ENCODE measurements around the gene UNC79.

UNC79 gene

DNA sequence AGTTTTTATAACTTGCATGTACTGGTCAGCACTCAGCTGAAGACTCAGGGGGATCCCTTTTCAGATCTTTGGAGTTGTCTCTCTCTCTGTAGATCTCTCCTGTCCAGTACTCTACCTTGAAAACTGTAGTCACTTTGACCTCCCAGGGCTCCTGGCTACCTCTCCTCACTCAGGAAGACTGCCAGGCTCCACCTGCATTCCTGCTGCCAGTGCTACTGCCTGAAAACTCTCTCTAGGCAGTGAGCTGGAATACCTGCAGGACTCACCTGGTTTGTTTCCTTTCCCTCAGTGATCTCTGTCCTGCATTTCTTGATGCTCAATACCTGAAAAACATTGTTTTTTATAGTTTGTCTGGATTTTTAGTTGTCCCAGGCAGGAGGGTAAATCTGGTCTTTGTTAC is 270.2 kb downstream of the UNC79 start:
- in situ Hi-C loops (cut with HindIII; ENCODE audit: low pct_ligation_motif_present, low sequenced_read_pairs), result no loop called here
- no peak overlapping the region for H3K4me3 ChIP-seq (ENCODE audit: low read depth, low read length)
- no peak for DNase-seq
- TF ChIP-seq, protein P1, sequence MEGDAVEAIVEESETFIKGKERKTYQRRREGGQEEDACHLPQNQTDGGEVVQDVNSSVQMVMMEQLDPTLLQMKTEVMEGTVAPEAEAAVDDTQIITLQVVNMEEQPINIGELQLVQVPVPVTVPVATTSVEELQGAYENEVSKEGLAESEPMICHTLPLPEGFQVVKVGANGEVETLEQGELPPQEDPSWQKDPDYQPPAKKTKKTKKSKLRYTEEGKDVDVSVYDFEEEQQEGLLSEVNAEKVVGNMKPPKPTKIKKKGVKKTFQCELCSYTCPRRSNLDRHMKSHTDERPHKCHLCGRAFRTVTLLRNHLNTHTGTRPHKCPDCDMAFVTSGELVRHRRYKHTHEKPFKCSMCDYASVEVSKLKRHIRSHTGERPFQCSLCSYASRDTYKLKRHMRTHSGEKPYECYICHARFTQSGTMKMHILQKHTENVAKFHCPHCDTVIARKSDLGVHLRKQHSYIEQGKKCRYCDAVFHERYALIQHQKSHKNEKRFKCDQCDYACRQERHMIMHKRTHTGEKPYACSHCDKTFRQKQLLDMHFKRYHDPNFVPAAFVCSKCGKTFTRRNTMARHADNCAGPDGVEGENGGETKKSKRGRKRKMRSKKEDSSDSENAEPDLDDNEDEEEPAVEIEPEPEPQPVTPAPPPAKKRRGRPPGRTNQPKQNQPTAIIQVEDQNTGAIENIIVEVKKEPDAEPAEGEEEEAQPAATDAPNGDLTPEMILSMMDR (IDR thresholded peaks at IDR 0.05; ENCODE audit: low read depth, low read length, missing control alignments), result no peak
- H3K36me3 ChIP-seq (replicated peaks), result no peaks in the 10 kb centered on the region
- no peaks in the 10 kb centered on the region for H3K27me3 ChIP-seq (replicated peaks)
- no peak overlapping the region for H3K27ac ChIP-seq

DNA sequence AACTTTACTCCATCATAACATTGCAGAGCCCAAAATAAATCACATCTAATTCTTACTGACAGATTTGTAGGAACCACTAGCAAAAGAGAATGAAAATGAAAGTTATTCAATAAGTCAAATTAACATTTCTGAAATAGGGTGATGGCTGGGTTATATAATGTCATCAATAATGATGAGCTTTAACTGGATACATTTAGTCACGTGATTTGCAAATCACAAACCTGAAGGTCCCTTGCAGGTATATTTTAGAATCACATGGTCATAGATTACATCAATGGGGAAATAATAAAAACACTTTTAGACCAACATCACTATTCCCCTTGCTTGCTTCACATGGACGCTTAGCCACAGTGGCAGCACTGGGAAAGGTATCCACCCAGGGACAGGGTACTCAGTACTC is 270.8 kb downstream of the UNC79 start:
- DNase-seq, result no peak
- Histone ChIP-seq H3K27ac (no peak overlapping the region), H3K36me3 (replicated peaks) (no peaks in the 10 kb centered on the region), H3K27me3 (replicated peaks) (no peaks in the 10 kb centered on the region), H3K4me3 (ENCODE audit: low read depth, low read length) (no peak overlapping the region)
- in situ Hi-C loops (cut with HindIII; ENCODE audit: low pct_ligation_motif_present, low sequenced_read_pairs), result no loop called here
- TF ChIP-seq, protein P1 (IDR thresholded peaks at IDR 0.05; ENCODE audit: low read depth, low read length, missing control alignments), result no peak

DNA sequence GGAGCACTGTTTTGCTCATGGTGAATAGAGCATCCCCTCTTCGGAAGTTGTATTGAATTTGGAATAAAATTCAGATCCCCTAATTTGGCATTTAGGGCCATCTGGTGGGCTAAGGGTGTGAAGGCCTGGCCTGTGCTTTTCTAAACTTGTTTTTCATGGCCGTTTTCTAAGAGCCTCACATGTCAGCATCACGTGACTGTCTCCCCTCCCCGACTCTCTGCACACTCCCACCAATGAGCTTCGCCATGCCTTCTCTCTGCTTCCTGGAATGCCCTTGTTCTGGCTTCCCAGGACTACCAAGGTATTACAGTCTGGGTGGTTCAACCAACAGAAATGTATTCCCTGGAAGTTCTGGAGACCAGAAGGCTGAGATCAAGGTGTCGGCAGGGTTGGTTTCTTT is 272.2 kb downstream of the UNC79 start:
- in situ Hi-C loops (cut with HindIII; ENCODE audit: low pct_ligation_motif_present, low sequenced_read_pairs), result no loop called here
- TF ChIP-seq, protein P1 (IDR thresholded peaks at IDR 0.05; ENCODE audit: low read depth, low read length, missing control alignments), result no peak
- no peak for DNase-seq
- Histone ChIP-seq H3K36me3 (replicated peaks) (no peaks in the 10 kb centered on the region), H3K4me3 (ENCODE audit: low read depth, low read length) (no peak overlapping the region), H3K27ac (no peak overlapping the region), H3K27me3 (replicated peaks) (no peaks in the 10 kb centered on the region)

DNA sequence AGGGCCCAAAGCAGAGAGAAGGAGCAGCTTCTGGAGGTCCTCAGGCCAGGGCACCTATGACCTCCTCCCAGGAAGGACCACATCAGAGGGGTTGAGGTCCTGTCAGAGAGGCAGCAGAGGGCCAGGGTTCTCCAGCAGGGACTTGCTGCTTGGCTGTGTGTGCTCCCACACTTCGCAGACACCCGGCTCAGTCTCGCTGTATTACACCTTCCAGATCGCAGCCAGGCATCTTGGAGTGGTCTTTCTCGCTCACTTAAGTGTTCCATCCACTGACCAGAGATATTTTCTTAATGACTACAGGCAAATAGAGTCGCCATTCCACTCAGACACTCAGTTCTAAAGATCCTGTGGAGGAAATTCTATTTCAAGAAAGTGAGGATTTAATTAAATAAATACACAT is 273.2 kb downstream of the UNC79 start:
- DNase-seq, result no peak
- TF ChIP-seq, protein P1 (IDR thresholded peaks at IDR 0.05; ENCODE audit: low read depth, low read length, missing control alignments), result no peak
- Histone ChIP-seq H3K27ac (no peak overlapping the region), H3K36me3 (replicated peaks) (no peaks in the 10 kb centered on the region), H3K4me3 (ENCODE audit: low read depth, low read length) (no peak overlapping the region), H3K27me3 (replicated peaks) (no peaks in the 10 kb centered on the region)
- in situ Hi-C loops (cut with HindIII; ENCODE audit: low pct_ligation_motif_present, low sequenced_read_pairs), result no loop called here

DNA sequence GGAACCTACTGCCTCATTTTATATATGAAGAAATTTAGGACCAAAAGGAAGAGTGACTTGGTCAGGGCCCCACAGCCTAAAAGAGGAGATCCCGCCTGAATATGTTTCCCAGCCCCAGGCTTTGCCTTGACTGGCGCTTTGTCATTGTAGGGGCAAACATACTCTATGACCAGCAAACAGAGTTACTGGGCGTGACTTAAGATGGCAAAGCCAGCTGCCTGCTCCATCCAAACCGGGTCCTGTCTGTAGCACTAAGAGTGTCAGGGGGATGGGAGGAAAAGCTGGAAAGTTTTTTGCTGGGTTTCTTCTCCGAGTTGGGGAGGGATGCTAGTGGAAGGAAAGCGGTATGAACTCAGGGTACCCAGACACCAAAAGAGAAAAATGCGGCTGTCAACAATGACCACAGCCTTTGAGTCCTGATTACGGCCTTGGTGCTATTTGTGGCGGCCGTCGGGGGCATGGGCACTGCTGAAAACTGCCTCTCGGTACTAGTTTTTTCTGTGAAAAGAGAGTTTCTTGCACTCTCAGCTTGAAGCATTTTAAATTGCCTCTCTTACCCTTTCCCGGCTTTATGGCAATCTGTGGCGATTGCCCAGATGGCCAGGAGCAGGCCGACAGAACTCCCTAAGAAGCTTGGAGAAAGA is 274.9 kb downstream of the UNC79 start:
- TF ChIP-seq, protein P1 (IDR thresholded peaks at IDR 0.05; ENCODE audit: low read depth, low read length, missing control alignments), result no peak
- H3K27ac ChIP-seq, result no peak overlapping the region
- no peak for DNase-seq
- no peaks in the 10 kb centered on the region for H3K36me3 ChIP-seq (replicated peaks)
- in situ Hi-C loops (cut with HindIII; ENCODE audit: low pct_ligation_motif_present, low sequenced_read_pairs), result no loop called here
- no peak overlapping the region for H3K4me3 ChIP-seq (ENCODE audit: low read depth, low read length)
- no peaks in the 10 kb centered on the region for H3K27me3 ChIP-seq (replicated peaks)

DNA sequence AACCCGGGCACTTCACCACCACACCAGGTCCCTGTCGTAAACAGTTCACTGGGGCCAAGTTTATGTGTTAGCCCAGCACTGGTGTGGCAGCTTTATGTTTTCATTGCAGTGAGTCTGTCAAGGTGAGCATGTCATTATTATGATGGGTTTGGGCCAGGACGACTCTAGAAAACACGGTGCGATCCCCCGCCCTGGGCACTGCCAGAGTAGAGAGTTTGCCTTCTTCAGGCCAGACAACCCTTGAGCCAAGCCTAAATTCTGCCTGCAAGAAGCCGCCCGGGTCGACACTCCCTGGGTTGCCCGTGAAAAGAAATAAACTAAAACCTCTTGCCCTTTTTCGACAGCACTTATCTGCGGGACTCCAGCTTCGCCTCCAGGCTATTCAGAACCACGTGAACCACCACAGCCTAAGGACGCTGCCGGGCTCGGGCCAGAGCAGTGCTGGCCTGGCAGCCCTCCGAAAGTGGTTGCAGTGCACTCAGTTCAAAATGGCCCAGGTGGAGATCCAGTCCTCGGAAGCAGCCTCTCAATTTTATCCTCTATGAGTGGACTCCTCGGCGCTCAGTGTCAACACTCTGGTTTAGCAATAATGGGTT is 275.7 kb downstream of the UNC79 start:
- Histone ChIP-seq H3K4me3 (ENCODE audit: low read depth, low read length) (no peak overlapping the region), H3K27ac (no peak overlapping the region), H3K36me3 (replicated peaks) (no peaks in the 10 kb centered on the region), H3K27me3 (replicated peaks) (no peaks in the 10 kb centered on the region)
- TF ChIP-seq, protein P1 (IDR thresholded peaks at IDR 0.05; ENCODE audit: low read depth, low read length, missing control alignments), result no peak
- in situ Hi-C loops (cut with HindIII; ENCODE audit: low pct_ligation_motif_present, low sequenced_read_pairs), result no loop called here
- no peak for DNase-seq
